Activated CD8-positive, alpha-beta memory T cell treated with anti-CD3 and anti-CD28 coated beads, Interleukin-2, amount 50 U/mL, for 24 hours (primary cell): Measurements from ENCODE around the gene PLAAT3.
"Not testable (repeated sequence)": the region's sequence is repeated elsewhere in the genome, so short reads cannot be mapped to it uniquely, and the experiment has no call there.

ENCODE experiments used
- DNase-seq: peaks from one replicate; pipeline ENCODE4 v3.0.0-alpha.2; 2020; ENCODE audit errors: extremely low read depth

The PLAAT3 gene

GRCh38 chr11:63609536-63609935 is 4.7 kb downstream of the PLAAT3 start:
- no peak for DNase-seq

- no peak for DNase-seq
Observed at GRCh38 chr11:63608353-63609345, 5.6 kb downstream of the PLAAT3 start.

GRCh38 chr11:63603180-63603518 is 11.1 kb downstream of the PLAAT3 start:
- DNase-seq: no peak

GRCh38 chr11:63602290-63603179 is 11.7 kb downstream of the PLAAT3 start:
- DNase-seq: not testable (repeated sequence)

- DNase-seq: no peak
Observed at GRCh38 chr11:63599211-63600122, 14.8 kb downstream of the PLAAT3 start.

GRCh38 chr11:63598556-63598955 is 15.7 kb downstream of the PLAAT3 start:
- no peak for DNase-seq

- no peak for DNase-seq
Observed at GRCh38 chr11:63595296-63595695, 18.9 kb downstream of the PLAAT3 start.

GRCh38 chr11:63592975-63593395 is 21.2 kb downstream of the PLAAT3 start:
- no peak for DNase-seq

GRCh38 chr11:63590024-63590788 is 24.0 kb downstream of the PLAAT3 start:
- no peak for DNase-seq

GRCh38 chr11:63589000-63589399 is 25.2 kb downstream of the PLAAT3 start:
- no peak for DNase-seq

- no peak for DNase-seq
Observed at GRCh38 chr11:63586451-63587166, 27.6 kb downstream of the PLAAT3 start.

- no peak for DNase-seq
Observed at GRCh38 chr11:63583357-63583677, 30.9 kb downstream of the PLAAT3 start.

GRCh38 chr11:63581224-63581623 is 33.0 kb downstream of the PLAAT3 start:
- not testable (repeated sequence) for DNase-seq

- DNase-seq: not testable (repeated sequence)
Observed at GRCh38 chr11:63578882-63579281, 35.4 kb downstream of the PLAAT3 start.

- no peak for DNase-seq
Observed at GRCh38 chr11:63574856-63575602, 39.2 kb downstream of the PLAAT3 start.

GRCh38 chr11:63573881-63574855 is 40.1 kb downstream of the PLAAT3 start:
- no peak for DNase-seq

- no peak for DNase-seq
Observed at GRCh38 chr11:63572026-63572688, 42.1 kb downstream of the PLAAT3 start.

- no peak for DNase-seq
Observed at GRCh38 chr11:63569570-63569969, 44.7 kb downstream of the PLAAT3 start.
